ENCODE results near the gene NTN1.
A peak's percentile ranks its signal among the peaks of the same experiment; 100 is the strongest.

NTN1 gene

DNA sequence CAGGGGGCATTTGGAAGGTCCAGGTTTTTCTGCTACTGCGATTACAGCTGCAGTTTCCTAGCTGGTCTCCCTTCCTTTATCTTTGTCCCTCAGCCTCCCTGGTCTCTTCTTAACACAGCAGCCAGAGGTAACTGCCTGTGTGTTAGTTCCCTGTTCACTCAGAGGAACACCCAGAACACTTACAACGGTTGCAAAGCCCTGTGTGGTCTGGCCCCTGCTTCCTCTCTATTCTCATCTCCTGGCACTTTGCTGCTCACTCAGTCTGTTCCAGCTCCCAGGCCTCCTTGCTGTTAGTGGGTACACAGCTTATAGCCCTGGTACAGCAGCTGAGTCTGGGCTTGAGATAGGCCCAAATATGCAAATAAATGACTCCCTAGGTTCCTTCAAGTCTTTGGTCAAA, 16.4 kb downstream of the NTN1 start:
- no peak for DNase-seq

DNA sequence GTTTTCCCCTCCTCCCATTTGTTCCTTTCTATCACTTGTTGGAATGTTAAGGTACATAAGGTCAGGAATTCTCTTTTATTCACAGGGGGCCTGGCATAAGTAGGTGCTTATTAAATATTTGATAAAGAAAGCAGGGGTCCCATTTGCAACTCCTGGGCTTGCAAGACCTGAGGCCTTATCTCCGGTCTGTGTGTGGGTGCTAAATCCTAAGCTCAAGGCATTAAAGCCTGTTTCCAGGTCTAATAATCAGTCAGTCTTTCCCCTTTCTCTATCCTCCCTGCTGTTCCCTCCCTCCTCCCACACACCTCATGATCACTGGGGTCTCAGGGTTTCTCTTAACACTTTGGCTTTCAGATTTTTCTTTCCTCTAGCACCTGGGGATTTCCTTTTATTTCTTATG, 17.1 kb downstream of the NTN1 start:
- DNase-seq: no peak

DNA sequence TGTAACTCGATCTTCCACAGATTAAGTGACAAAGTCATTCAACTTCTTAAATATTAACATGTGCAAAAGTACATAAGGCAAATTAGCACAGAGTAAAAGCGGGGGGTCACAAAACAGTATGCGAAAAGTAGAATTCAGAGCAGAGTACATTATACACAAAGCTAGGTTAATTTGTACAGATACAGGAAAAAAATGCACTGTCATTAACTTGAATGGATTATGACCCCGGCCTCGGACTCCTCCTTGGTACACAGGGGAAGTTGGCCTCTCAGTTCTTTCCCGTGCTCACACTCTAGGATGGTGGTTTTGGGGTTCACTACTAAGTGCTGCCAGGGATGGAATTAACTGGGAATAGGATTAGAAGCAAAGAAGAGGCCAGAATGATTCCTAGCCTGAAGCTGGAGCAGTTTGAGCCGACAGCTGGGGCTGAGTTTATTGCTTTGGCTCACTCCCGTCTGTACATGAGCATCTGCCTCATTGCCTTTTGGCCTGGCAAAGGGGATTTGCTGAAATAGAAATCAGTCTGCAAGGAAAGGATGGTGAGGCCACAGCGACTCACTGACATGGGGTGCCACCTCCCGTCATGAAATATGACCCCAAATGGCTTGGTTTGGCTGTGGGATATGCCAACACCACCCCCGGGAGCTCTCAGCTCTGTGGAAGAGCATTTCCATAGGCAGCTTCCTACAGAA, 23.6 kb downstream of the NTN1 start:
- no peak for DNase-seq

DNA sequence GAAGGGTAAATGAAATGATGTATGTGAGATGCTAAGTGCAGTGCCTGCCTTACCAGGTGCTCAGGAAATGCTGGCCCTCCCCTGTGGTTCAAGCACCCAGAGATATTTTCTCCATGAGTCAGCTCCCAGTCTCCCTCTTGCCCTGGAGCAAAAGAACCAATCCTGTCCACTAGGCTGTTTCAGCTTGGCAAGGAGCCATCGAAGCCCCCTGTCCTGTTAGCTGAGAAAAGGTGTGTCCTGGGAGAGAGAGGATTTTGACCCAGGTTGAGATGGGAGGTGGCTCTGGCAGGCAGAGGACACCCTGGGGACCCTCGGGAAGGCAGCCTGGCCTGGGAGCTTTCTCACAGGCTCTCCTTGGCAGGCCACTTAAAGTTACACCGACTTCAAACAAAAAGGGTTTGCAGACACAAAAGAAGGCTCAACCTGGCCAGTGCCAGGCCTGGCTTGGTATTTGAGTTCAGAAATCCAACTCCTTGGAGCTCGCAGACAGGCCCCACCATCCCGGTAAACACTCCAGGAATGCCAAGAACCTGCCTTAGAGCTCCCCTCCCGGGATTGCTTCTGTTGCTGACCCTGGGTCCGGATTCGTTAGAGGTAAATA, 29.6 kb downstream of the NTN1 start:
- peak; percentile 6 for DNase-seq

DNA sequence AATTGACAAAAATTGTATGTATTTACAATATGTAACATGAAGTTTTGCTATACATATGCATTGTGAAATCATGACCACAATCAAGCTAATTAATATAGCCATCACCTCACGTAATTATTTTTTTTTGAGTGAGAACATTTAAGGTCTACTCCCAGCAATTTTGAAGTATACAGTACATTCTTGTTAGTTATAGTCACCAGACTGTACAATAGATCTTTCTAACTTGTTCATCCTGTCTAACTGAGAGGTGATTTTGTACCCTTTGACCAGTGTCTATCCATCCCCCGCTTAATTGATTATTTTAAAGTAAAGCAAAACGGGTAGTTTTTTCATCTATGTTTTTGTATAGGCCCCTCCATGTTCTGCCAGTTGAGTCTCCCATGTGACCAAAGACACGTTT, 30.3 kb downstream of the NTN1 start:
- DNase-seq: no peak

DNA sequence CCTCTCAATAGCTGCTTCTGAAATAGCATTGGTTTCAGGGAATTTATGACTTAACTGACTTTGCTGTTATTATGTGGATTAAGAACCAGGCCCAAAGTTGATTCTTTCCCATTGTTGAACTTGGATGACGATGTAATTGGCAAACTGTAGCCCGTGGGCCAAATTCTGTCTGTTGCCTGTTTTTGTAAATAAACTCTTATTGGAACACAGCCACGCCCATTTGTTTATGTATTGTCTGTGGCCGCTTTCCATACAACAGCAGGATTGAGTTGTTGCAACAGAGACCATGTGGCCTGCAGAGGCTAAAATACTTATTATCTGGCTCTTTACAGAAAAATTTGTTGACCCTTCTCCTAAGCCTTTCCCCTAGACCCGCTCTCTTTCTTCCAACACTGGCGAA, 31.6 kb downstream of the NTN1 start:
- no peak for DNase-seq

DNA sequence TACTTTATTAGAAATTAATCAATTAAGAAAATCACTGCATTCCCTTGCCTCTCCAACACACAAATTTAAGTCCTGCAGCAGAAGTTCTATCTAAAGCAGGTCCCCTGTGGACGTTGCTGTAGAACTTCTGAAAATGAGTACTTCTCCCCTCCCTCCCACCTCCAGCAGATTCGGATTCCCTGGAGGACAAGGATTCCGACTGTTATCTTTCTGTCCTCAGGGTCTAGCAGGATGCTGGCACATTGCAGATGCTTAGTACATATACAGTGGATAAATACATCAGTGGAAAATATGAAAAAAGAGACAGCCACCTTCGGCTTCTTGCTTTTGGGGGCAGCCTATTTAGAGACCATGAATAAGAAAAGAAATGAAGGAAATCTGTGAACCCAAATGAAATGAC, 32.1 kb downstream of the NTN1 start:
- DNase-seq: no peak

DNA sequence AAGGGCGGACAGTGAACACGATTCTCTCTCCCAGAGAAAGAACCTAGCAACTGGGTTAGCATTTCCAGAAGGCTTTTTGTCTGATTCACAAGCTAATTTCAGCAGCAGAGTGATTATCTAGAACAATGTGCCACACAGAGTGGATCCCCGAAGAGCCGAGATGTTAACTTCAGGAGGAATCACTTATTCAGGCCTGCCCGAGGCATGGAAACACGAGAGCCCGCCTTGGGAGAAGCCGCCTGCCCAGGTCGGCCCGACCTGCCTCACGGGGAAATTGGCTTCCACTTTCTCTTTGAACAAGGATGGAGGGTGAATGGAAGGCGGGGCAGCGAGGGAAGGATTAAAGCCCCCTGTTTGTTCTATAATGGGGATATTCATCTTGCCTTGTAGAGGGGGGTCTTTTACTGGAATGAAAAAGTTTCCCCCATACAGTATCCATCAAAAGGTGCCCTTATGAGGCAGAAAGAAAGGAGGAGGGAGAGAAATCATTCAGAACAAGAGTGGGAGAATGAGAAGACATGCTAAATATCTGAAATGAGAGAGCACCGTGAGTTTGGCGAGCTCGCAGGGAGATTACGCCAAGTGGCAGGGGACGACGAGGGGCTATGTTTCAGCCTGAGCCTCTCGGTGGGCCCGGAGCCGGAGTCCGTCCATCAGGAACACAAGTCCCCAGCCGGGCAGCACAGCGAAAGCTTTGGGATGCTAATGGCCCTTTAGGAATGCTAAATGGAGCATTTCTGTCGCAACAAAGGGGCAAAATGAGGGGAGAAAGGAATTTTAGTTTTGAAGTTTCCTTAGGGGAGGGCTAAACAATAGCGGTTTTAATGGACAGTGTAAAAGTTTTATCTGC, 33.0 kb downstream of the NTN1 start:
- no peak for DNase-seq

DNA sequence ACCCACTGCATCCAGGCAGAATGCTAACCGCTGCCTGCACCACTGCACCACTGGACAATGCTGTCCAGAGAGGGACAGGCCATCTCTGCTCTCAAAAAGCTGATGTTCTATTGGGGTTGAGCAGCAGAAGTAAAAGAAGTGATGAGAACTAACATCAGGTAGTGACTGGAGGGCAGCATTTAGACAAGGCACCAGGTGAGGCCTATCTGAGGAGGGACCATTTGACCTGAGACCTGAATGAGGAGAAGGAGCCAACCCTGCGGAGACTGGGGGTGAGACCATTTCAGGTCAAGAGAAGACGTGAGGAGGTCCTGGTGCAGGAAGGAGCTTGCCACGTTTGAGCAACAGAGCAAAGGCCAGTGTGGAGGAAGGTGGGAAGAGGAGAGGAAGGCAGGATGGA, 34.0 kb downstream of the NTN1 start:
- DNase-seq: no peak

DNA sequence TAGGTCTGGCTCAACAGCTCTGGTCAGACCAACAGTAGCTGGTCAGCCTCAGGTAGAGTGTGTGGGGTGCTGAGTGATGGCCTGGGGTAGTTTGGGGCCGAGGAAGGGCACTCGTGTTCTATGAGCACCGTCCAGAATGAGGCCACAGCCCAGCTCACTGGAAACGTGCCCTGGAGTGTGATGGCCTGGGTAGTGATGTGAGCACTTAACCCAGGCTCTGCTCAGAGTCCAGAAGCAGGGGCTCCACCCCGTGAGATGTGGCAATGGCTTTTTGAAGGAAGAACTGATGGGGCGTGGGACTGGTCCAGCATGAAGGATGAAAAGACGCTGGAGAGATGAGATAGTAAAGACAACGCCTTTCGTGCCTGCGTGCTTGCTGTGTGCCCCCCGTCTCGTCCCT, 35.3 kb downstream of the NTN1 start:
- DNase-seq: no peak

DNA sequence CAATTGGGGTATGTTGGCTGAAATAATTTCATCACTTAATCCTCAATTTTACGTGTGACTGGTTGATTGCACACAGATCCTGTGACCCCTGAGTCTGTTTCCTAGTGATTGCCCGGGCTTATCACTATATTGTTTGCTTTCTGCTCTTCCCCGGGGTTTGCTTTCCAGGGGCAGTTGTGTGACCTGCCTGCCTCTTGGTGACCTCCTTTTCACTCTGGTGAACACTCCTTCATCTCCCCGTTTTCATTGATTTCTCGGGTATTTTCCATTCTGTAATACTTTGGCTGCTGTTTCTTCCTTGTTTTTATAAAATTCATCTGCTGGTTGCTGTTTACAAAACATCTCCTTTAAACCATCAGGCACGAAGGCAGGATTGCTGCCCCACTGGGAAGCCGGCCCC, 36.0 kb downstream of the NTN1 start:
- no peak for DNase-seq

DNA sequence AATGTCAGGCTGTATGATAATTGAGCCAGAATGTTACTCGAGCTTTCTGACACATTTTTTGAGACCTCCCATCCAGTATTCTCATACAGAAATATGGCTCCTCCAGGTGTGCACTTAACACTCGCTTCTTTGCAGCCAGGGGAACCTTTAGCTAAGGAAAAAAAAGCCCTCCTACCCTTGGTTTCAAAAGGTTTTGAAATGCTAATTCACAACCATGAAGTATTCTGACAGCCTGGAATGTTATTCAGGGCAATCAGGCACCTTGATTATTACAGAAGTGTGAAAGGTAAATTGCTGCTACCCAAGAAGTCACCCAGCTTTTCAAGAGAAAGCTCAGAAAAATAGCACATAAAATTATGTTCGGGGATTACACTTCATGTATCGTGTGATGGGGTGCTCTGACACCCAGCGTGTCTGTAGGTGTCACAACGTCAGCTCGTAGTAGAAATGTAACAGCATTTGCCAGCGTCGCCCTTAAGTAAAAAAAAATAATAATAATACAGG, 41.1 kb downstream of the NTN1 start:
- DNase-seq: no peak

DNA sequence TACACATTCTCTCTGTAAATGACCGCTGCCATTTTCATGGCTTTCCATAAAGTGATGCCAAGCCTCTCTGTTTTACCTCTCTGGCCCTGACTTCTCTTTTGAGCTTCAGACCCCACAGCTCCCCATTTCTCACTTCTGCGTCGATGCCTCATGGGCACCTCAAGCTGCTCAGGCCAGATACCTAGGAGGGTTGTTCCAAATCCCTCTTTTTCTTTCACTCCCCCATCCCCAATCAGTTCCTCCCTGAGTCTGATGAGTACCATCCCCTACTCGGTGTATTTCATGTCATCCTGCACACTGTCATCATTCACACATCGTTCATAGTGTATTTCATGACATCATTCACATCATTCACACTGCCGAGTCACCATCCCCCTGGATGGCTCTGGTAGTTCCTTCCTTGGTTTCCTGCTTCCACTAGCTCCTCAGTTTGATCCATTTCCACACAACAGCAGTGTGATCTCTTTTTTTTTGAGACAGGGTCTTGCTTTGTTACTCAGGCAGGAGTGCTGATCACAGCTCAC, 43.1 kb downstream of the NTN1 start:
- DNase-seq: no peak

DNA sequence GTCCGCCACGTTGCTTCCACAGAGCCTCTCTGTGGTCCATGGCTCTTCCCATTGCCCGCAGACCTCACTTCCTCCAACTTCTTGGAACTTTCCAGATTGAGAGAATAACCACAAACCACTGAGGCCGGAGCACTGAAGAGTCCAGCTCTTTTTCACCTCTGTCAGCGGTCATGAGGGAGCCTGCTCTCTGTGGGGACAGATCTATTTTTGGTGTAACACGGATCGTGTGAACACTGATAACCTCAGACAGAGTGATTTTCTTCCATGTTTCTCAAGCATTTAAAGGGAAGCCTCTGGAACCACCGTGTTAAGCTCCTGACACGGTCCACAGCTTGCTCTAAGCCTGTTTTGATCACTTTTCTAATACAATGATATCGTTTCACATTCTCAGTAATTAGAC, 49.7 kb downstream of the NTN1 start:
- no peak for DNase-seq

DNA sequence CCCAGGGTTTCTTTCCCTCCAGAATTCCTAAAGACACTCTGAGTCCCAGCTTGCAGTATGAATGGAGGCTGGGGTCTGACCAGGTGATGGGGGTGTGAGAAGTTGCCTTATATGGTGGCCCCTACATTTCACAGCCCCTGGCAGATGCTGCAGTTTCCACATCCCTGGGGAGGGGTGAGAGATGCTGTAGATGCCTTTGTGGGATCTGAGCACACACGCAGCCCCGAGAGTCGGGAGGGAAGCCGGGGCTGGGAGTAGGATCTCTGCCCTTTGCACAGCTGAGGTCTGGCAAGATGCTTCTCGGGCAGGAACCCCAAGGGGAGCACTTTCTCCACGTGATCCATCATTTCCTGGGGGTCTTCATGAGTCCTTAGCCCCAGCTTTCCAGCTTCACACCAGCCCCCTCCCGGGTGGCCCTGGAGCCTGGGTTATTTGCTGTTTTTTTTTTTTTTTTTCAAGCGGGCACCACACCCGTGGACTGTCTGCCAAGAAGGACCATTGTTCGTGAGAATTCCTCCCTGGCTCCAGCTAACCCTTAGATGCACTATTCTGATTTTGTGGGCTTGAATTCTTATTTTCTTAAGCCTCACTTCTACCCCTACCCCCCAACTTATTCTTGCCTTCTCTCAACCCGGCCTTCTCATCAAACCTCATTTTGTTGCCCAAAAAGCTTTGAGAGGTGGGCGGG, 50.6 kb downstream of the NTN1 start:
- peak; percentile 36 for DNase-seq

DNA sequence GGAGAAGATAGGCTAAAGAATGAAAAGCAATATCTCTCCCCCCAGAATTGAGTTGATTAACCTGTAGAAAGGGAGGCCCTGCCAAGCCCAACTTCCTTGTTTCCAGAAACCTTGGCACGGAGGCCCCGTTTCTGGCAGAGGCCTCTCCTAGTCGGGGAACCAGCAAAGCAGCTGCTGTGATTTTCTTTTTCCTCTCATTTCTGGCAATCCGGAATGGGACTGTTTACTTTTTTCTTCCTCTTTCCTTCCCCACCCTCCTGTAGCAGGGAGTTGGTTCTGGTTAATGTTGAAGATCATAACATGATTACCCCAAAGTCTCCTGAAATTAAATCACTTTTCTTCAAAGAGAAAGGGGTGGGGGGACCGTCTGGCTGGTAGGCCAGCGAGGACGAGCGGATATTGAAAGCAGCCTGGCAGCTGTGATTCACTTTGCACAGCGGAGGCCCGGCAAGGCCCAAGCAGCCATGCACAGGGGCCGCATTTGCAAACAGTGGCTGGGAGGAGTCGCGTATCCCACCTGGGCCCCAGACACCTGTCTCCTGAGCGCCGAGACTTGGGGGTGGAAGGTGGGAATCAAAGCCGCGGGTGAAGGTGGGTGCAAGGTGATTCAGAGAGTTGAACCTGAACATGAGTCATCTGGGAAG, 51.5 kb downstream of the NTN1 start:
- DNase-seq: no peak

DNA sequence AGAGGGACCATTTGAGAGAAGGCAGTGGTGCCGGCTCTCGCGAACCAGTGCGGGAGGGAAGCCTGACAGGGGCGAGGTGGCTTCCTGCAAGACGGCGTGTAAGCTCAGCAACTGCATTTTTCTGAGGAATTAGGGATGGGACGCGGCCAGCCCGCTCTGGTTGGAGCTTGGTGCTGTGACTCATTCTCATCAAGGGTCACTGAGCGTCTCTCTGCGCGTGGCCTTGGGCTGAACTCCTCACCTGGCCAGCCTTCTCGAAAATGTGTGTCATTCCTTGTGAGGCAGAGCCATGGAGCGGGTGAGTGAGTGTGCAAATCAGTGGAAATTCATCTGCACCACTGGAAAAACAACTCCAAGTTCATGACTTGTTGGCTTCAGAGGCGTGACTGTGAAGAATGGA, 52.8 kb downstream of the NTN1 start:
- no peak for DNase-seq

DNA sequence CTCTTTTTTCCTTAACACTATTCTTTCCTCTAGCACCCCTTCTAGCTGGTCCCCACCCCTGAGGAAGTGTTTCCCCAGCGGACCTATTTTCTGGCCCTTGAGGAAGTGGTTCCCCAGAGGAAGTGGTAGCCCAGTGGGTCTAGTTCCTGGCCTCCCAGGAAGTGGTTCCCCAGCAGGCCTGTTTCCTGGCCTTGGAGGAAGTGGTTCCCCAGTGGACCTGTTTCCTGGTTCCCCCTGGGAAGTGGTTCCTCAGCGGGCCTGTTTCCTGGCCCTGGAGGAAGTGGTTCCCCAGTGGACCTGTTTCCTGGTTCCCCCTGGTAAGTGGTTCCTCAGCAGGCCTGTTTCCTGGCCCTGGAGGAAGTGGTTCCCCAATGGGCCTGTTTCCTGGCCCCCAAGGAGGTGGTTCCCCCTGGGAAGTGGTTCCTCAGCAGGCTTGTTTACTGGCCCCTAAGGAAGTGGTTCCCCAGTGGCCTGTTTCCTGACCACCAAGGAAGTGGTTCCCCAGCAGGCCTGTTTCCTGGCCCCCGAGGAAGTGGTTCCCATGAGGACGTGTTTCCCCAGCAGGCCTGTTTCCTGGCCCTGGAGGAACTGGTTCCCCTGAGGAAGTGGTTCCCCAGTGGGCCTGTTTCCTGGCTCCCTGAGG, 58.3 kb downstream of the NTN1 start:
- DNase-seq: no peak

DNA sequence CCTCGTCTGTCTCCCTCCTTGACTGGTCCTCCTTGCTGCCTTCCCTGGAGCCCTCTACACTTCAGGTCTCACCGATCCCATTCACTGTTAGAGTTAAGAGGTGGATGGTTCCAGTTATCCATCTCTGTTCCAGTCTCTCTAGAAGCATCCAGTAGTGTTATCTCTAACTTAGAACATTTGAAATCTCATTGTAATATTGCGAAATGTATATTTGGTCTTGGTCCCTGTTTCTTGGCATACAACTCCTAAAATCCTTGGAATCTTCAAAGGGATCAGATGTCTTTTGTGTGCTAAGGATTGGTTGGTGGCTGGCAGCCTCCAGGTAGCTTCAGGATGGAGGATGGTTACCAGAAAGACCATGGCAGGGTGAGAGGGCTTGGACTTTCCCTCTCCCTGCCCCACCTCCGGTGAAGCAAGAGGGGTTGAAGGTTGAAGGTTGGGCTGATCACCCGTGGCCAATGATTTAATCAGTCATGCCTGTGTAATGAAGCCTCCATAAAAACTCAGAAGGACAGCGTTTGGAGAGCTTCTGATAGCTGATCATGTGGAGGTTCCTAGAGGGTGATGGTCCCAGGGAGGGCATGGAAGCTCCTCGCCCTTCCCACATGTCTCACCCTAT, 59.1 kb downstream of the NTN1 start:
- DNase-seq: no peak

DNA sequence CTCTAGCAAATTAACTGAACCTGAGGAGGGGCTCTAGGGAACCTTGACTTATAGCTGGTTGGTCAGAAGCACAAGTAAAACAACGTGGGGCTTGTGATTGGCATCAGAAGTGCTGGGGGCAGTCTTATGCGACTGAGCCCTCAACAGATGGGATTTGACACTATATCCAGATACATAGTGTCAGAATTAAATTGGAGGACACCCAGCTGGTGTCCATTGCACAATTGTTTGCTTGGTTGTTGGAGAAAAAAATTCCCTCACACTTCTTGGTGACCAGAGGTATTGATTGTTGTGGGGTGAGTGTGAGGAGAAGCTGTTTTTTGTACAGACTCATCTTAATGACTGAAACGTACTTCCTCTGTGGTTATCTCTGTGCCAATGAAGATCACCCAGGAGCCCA, 59.7 kb downstream of the NTN1 start:
- DNase-seq: no peak

DNA sequence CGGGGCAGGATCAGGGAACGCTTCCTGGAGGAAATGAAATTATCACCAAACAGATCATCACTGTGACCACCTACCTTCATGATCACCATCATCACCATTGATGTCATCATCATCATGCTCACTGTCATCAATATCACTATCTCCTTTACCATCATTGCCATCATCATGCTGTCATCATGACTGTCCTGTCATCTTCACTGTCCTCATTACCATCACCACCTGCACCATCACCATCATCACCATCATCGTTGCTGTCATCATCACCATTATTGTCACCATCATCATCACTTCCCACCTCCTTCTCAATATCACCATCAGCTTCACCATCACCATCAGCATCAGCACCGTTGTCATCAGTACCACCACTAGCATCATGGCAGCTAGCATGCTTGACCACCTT, 65.3 kb downstream of the NTN1 start:
- no peak for DNase-seq

All from fibroblast of skin of scalp (primary cell).